ENCODE results near the gene ZSWIM6.
"Not testable (repeated sequence)": the region's sequence is repeated elsewhere in the genome, so short reads cannot be mapped to it uniquely, and the experiment has no call there.

ZSWIM6 gene

DNA sequence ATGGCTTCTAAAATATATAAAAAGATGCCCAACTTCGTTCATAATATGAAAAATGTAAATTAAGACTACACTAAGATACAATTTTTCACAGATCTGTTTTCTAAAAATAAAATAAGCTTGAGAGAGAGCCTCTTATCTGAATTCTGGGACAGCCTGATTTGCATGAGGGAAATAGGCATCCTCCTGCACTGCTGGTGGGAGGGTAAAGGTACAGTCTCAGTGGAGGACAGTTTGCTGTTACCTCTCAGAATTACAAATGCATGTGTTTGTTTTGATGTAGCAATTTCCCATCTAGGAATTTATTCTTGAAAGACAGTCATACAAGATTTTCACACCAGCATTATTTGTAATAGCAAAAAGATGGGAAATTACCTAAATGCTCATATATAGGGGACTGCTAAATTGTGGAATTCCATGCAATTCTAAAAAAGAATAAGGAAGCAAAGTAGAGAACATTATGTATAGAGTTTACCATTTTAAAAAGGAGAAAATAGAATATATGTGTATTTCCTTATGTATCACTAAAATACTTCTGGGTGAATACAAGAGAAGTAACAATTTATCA lies 75.7 kb downstream of the ZSWIM6 start:
- no peak for DNase-seq (ENCODE audit: low read depth in 2 of 2)

DNA sequence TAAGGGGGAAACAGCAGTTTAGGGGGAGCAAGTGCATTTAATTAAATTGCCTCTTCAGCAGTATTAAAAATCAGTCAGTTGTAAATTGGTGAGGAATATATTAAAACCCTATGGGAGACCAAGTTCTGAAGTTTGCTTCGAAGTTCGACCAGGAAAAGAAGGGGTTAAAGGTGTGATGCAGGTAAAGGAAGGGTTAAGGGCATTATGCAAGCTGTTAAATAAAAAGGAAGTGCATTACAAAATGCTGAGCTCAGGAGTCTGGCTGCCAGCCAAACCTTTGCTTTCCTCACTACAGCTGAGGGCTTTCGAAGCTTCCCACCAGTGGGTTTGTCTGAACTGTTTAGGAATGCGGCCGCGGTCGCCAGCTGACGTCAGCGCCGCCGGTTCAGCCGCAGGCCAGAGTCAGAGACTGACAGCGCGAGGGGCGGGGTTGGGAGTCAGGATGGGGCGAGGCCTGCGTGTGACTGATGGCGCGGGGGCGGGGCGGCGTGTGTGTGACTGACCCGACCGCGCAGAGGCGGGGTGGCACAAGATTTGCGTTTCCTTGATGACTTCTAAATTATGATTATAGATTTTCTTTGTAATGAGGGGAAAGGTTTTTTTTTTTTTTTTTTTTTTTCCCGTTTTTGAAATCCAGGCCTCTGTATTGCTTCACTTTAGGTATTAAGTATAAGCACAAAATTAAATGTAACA lies 76.6 kb downstream of the ZSWIM6 start:
- DNase-seq (ENCODE audit: low read depth in 2 of 2) = peak; percentile 96 to 98

DNA sequence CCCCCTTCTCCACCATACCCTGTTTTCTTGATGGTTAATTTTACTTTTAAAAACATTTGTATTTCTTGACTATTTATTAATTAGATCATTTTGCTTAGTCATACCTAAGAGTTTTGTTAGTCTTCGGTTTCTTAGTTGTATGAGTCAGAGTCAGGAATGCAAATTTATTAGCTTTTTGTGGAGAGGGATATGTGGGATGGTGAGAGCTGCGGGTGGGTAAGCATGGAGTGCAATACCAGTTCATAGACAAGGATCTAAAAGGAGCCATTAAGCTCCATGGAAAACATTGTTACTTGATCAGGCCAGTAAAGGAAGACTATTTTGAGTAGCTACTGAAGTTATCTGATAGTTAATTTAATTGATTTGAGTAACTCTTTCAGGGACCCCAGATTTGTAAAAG lies 77.5 kb downstream of the ZSWIM6 start:
- DNase-seq (ENCODE audit: low read depth in 2 of 2) = no peak

DNA sequence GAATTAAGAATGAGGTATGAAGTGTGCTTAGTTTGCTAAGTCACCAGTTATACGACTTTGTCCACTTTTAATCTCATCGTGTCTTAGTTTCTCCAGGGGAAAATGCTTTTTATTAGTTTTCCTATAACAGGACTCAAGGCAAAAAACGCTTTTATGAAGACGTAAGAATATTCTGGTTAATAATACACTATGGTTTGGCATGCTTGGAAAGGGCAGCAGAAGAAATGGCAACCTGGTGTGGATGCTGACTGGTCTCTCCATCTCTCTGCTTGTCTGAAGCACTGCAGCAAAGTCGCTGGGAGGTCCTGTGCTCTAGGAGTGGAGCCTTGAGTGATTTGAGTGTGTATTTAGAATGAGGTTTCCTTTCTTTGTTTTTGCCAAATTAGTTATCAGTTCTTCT lies 78.8 kb downstream of the ZSWIM6 start:
- DNase-seq (ENCODE audit: low read depth in 2 of 2) = no peak

DNA sequence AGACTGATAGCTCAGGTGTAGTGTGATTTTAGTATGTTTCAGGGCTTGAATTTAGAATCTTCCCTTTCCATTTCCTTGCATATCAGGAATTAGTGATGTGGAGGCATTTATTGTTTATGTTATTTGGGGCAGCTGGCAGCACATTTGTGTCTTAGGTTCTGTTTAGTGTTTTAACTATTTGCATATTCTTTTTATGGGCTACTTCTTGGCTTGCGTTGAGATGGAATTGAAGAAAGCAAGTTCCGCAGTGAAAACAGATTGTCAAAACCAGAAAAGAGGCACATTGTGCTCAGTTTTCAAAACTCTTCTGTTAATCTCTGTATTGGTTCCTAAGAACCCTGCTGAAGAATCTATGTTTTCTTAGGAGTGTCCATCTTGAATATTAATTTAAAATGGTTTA lies 80.3 kb downstream of the ZSWIM6 start:
- DNase-seq (ENCODE audit: low read depth in 2 of 2) = no peak

DNA sequence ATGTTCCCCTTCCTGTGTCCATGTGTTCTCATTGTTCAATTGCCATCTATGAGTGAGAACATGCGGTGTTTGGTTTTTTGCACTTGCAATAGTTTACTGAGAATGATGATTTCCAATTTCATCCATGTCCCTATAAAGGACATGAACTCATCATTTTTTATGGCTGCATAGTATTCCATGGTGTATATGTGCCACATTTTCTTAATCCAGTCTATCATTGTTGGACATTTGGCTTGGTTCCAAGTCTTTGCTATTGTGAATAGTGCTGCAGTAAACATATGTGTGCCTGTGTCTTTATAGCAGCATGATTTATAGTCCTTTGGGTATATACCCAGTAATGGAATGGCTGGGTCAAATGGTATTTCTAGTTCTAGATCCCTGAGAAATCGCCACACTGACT lies 81.1 kb downstream of the ZSWIM6 start:
- DNase-seq (ENCODE audit: low read depth in 2 of 2) = not testable (repeated sequence)

DNA sequence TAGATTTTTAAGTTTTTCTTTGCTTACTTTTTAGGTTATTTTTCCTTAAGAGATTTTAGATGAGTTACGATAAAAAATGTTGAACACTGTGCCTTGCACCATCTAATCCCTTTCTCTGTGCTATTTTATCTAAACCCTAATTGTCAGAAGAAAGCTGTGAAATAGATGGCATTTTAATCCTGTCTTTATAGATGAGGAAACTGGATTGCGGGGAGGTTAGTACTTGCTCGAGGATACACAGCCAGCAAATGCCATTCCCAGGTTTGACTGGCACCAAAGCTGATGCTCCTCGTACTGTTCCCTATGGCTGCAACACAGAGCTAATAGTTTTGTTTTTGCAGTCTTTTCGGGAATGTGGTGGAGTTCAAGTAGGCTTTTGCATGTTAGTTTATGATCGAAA lies 82.7 kb downstream of the ZSWIM6 start:
- no peak for DNase-seq (ENCODE audit: low read depth in 2 of 2)

DNA sequence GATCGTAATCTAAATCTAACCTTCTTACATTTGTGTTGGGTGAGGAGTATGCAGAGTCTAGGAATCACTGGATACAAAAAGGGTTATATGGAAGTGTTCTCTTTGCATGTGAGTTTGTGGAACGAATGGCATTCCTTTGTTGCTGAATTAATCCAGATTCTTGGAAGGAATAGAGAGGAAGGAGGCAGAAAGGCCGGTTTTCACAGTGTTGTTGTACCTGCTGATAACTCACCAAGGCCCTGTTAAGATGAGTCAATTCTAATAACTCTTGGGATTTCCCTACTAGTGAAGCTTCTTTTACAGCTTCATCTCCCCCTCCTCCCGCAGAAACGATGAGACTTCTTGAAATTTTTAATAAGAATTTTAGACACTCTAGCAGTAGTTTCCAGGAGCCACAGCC lies 84.0 kb downstream of the ZSWIM6 start:
- no peak for DNase-seq (ENCODE audit: low read depth in 2 of 2)

DNA sequence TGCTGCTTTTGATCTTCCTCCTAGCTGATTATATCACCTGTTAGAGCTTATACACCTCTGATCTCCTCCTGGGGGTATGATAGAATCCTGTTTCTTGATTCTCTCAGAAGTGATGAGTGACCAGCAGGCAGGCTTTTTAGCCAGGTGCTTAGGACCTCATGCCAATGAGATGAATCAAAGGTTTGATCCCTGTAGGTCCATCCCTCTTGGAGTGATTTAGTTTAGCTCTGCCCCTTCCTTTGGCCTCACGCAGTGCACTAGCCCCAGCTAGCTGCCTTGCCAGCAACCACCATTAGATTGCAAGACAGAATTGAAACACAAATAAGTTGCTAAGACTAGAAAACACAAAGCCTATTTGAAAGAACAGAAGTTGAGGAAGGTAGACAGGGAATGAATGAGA lies 84.4 kb downstream of the ZSWIM6 start:
- DNase-seq (ENCODE audit: low read depth in 2 of 2) = no peak

DNA sequence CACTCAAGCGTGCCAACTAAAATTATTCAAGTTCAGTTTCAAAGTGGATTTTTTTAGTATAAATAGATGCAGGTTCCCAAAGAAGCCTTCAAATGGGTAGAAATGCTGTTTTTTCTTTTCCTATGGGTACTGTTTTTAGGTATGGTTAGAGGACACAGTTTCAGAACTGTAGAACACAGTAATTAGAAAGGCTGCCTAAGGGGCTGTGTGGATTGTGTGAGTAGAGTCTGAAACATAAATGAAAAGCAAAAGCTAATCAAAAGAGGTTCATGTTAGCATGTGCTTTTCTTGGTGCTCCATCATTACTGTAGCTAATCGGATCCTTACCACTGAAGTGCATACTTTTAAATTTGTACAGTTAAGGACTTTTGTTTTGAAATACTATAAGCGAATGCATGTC lies 85.3 kb downstream of the ZSWIM6 start:
- DNase-seq (ENCODE audit: low read depth in 2 of 2) = no peak

DNA sequence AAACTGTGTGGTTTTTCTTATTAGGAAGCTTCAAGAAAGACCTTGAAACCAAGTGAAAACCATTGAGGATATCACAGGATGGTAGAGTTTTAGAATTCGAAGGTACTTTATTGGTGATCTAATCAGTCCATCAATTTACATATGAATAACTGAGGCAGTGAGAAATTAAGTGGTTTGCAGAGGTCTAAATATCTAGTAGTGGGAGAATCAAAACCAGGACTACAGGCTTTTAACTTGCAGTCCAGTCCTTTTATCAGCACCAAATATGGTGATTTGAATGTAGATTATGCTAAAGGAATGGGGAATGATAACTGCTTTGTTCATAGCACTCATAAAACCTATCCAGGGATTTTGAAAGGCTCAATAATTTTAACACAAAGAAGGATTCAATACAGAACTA lies 85.8 kb downstream of the ZSWIM6 start:
- DNase-seq (ENCODE audit: low read depth in 2 of 2) = no peak

DNA sequence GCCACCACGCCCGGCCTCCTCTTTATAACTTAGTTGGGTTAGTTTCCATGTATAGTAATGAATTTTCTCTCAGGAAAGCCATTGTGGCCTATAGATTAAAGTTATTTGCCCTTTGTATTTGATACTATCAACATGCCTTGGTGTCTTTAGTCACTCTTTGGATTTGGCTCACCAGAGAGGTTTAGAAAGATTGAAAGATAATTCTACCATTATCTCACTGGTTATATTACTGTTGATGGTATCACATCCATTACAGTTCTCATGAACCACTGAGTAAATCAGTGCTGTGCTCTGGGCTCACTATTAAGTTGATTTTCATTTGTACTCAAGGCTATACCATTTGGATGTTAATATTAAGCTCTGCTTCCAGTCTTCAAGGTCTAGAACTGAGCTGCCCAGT lies 87.0 kb downstream of the ZSWIM6 start:
- no peak for DNase-seq (ENCODE audit: low read depth in 2 of 2)

DNA sequence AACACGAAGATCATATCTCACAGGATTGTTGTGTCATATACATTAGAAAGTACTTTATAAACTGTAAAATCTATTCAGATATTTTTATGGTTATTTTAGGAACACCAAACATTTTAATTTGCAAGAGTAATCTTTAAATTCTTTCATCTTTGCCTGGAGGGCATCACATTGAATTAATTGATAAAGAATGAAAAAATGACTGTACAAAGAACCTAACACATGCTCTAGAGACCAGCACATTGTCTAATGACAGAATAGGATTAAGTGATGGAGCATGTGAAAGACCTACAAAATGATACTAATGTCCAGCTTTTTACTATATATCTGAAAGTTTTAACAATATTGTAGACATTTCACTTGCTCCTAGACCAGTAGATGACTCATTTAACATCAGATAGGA lies 88.0 kb downstream of the ZSWIM6 start:
- DNase-seq (ENCODE audit: low read depth in 2 of 2) = no peak

DNA sequence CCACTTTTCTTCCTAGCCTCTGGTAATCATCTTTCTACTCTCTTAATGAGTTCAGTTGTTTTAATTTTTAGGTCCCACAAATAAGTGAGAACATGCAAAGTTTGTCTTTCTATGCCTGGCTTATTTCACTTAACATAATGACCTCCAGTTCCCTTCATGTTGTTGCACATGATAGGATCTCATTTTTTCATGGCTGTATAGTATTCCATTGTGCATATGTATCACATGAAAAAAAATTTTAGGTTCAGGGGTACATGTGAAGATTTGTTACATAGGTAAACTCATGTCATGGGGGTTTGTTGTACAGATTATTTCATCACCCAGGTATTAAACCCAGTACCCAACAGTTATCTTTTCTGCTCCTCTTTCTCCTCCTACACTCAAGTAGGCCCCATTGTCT lies 89.2 kb downstream of the ZSWIM6 start:
- DNase-seq (ENCODE audit: low read depth in 2 of 2) = not testable (repeated sequence)

DNA sequence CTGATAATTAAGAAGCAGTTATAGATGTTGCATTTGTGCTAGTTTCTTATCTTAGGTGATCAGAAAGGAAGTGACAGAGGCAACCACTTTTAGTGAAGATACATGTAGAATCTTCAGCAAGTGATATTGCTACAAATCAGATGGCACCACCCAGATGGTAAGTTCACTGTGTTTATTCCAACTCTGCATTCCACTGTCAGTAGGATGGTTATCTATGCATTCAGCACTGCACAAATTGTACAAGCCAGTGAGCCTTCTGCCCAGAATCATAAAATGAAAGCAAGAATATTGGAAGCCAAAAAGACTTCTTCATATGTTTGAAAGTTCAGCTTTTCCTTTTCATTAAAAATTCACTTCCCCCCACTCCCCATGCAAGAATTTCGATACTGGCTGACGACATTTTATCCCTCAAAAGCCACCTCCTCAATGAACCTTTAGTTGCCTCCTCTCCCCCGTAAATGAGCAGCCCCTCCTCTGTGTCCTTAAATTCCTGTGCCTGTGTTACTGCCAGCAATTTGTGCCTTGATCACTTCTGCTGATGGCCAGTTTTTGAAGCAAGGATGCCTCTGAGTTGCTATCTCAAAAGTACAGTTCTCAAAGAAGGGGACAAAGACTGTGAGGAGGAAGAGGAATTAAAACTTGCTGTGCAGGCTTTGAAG lies 91.6 kb downstream of the ZSWIM6 start:
- DNase-seq (ENCODE audit: low read depth in 2 of 2) = no peak

DNA sequence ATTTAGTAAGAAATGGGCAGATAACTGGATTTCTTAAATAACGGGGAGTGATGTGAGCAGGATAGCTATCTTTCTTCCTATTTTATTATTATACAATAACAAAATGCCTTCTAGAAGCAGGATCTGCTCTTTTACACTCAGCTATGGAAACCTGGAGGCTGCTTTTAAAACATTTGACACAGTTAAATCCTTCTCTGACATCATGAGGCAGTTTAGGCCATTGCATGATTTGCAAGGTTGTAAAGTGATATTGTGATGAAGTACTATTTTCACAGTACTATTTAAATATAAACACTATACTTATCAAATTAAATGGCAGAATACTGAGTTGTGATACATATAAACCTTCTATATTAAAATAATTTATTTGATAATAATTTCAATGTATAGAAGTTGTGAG lies 93.9 kb downstream of the ZSWIM6 start:
- DNase-seq (ENCODE audit: low read depth in 2 of 2) = no peak

DNA sequence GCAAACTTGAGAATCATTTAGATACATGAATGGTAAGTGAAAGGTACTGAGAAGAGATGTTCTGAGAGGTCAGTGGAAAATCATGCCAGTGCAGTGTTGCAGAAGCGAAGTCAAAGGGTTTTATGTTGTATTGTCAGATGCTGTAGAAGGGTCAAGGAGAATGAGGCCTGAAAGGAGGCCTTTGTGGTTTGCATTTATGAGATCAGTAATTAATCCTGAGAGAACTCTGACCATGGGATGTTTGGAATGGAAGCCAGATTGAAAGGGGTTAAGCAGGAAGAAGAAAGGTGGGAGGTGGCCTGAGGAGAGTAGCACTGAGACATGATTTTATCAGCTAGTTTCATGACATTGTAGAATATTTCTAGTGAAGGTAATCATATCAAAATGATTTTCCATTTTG lies 97.8 kb downstream of the ZSWIM6 start:
- DNase-seq (ENCODE audit: low read depth in 2 of 2) = no peak

DNA sequence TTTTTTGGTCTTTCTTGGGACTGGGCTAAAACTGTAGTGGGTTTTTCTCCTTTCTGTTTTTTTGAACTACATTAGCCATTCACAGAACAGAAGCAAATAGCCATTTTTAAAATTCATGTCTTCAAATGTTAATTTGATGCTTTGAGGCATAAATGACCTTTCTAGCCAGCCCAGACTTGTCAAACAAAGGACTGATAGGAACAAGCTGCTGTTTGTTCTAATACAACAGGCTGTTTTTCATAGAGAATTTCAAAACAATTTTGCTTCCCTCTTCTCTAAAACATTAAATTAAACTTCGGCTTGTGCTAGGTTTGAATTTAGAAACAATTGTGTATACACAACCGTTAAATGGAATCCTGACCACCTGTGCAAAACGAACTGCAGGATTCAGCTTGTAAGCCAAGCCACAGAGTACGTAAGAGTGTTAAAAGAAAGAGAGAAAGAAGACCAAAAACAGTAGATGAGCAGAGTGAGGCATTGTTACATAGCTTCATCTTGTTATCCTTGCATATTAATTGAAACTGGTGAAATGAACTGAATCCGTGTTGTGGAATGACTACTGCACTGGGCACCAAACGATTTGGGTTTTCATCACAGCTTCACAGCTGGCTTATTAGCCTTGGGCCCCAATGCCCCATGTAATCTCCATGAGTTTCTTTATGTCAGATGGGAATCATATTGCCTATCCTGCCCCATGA lies 100.0 kb downstream of the ZSWIM6 start:
- DNase-seq (ENCODE audit: low read depth in 2 of 2) = no peak

DNA sequence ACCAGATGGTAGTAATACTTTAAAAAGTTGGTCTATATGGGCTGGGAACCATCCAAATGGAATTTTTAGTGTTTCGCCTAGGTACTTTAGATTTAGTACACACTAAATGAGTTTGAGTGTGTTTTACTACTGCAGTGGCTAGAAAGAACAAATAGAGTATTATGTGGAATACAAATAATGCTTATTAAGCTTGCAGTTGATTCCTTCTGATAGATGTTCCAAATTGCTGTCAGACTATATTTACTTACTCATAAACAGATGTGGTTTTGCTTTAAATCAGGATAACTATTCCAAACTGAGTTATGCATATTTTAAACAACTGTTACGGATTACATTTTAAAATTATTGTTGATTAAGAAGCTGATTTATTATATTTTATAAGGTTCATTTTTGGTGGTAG lies 103.3 kb downstream of the ZSWIM6 start:
- no peak for DNase-seq (ENCODE audit: low read depth in 2 of 2)

DNA sequence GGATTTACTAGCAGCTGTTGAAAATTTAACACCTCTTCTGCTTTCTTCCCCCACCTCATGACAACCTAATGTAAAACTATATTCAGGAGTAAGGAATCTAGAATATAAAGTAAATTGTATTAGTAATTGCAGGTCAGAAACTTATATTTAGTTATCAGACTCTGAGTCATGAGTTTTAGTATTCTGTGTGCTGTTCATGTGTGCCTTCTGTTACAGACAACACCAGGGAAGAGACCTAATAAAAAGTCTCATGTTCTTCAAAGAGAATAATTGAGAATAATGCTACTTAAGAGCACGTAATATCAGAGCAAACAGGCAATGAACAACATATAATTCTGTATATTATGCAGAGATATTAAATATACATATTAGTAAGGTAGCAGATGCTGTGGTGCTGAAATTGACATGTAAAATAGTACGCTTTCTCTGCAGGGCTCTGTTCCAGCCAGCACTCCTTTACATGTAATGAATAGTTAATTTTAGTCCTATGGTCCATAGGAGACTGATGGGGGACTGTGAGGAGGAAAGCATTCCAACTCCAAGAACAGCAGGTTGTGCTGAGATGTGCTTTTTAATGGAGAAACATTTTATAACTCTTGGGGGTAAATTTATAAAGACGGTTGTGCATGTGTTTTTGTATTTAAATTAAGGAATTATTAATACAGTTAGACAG lies 106.4 kb downstream of the ZSWIM6 start:
- no peak for DNase-seq (ENCODE audit: low read depth in 2 of 2)

DNA sequence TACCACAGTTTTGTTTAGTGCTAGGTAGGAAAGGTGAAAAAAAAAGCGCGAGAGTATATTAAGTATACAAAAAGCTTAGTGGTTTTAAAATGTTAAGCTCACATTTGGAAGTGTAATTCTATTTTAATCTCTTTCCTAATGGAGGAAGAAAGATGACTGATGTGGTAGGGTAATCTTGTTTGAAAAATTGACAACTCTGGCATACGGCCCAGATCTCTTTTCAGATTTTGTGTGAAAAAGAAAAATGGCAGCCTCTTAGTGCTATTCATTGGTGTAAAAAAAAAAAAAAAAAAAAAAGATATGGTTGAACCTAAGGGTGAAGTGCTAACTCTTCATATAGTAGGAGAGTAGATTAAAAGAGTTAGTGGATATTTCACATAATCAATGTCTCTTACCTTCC lies 108.0 kb downstream of the ZSWIM6 start:
- DNase-seq (ENCODE audit: low read depth in 2 of 2) = no peak

DNA sequence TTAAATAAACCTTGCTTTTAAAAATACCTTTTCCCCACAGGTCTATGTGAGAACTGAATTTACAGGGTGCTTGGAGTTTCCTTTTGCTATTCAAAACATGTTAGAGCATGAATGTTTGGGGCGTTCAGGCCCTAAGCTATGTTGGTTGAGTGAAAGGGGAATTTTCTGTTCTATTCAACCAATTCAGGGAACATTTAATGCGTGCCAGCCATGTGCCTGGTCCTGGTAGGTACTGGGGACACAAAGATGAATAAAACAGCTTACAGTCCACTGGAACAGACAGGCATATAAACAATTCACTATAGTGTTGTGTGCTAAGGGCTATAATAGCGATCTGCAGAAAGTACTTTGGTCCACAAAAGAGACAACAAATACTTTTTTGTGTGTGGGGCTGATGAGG lies 108.5 kb downstream of the ZSWIM6 start:
- DNase-seq (ENCODE audit: low read depth in 2 of 2) = no peak

Measured in stimulated activated CD4-positive, alpha-beta T cell treated with anti-CD3 and anti-CD28 coated beads, Interleukin-4, amount 100 ng/mL, for 48 hours (primary cell).